HepG2 (cell line): ENCODE measurements around the gene CELF2. TPM values are rescaled to one million over a fixed set of nuclear protein-coding genes. Genes with fewer than 3 reads are reported as not detected.

Source experiments
- ATAC-seq: fragments of 200-7000 bp; cut with Tn5 transposase; 3 replicates; pipeline ENCODE4 v1.9.1; 2020; ENCODE audit warnings: mild to moderate bottlenecking, moderate library complexity
- BruUV-seq: library from RNA; stranded (reverse); fragments of 400-500 nt; replicated peaks from 2 replicates; lab custom pipeline; 2021; lab: Mats Ljungman, UMichigan
- CTCF ChIA-PET: fragments of 300-600 bp; formaldehyde crosslinking; extraction: SDS; loops from one replicate; lab custom pipeline; 2021; ENCODE audit warnings: low total read pairs, inconsistent platforms, low intra/inter-chr PET ratio; lab: Yijun Ruan, JAX
- POLR2A ChIA-PET: fragments of 350-600 bp; sonication (Branson Sonifier 250); formaldehyde crosslinking; loops from one replicate; lab custom pipeline; 2020; ENCODE audit warnings: antibody characterized with exemption, inconsistent platforms; lab: Yijun Ruan, JAX
- DNase-seq: peaks from one replicate; pipeline ENCODE4 v3.0.0-alpha.2; 2015; ENCODE audit warnings: low spot score
- FAIRE-seq: peaks from 3 replicates; lab custom pipeline; 2011; peaks lifted over from hg19 to GRCh38; lab: Jason Lieb, UNC
- H2AFZ ChIP-seq: one replicate; pipeline ENCODE4 v1.6.1; 2011; ENCODE audit warnings: low read length, inconsistent platforms
- H3K27ac ChIP-seq: fragments of 300-600 bp; 3 replicates; pipeline ENCODE4 v1.8.0; 2011; ENCODE audit warnings: mixed run types, mild to moderate bottlenecking, mixed read lengths, low read length, inconsistent platforms; ENCODE audit not compliant: insufficient read depth; ENCODE audit errors: extremely low read length
- H3K27me3 ChIP-seq, 2 experiments: fragments of 200-600 bp in 1 of 2; 2 replicates in 1 of 2; 3 replicates in 1 of 2; pipeline versions ENCODE4 v1.6.0 to v1.8.0; 2011; ENCODE audit warnings: low read length in 2 of 2, mild to moderate bottlenecking in 2 of 2, moderate library complexity in 2 of 2, inconsistent platforms in 1 of 2; ENCODE audit not compliant: insufficient read depth in 2 of 2, control insufficient read depth in 1 of 2
- H3K36me3 ChIP-seq, 2 experiments: fragments of 200-600 bp in 1 of 2; replicated peaks in 1 of 2; 2 replicates in 1 of 2; 3 replicates in 1 of 2; pipeline versions ENCODE4 v1.5.1 to v1.8.0; 2011; ENCODE audit warnings: low read length in 2 of 2, inconsistent platforms in 1 of 2; ENCODE audit not compliant: insufficient read depth in 2 of 2, control insufficient read depth in 1 of 2
- H3K4me1 ChIP-seq: 2 replicates; pipeline ENCODE4 v1.5.1; 2012; ENCODE audit warnings: low read length, inconsistent platforms; ENCODE audit not compliant: insufficient read depth
- H3K4me2 ChIP-seq: 2 replicates; pipeline ENCODE4 v1.6.0; 2011; ENCODE audit warnings: low read depth, low read length, inconsistent platforms
- H3K4me3 ChIP-seq, 3 experiments: fragments of 200-600 bp in 1 of 3; sonication (generic), shearing (Covaris generic) in 1 of 3; replicated peaks in 1 of 3; 2 replicates each; pipeline ENCODE4 v1.5.1; 2011 to 2016; ENCODE audit warnings: low read length in 3 of 3, inconsistent platforms in 2 of 3, low read depth in 2 of 3, mild to moderate bottlenecking in 2 of 3, control low read depth in 1 of 3, mixed read lengths in 1 of 3; ENCODE audit not compliant: insufficient read depth in 1 of 3
- H3K79me2 ChIP-seq: one replicate; pipeline ENCODE4 v1.6.1; 2011; ENCODE audit warnings: low read length, inconsistent platforms; ENCODE audit not compliant: insufficient read depth
- H3K9ac ChIP-seq: 2 replicates; pipeline ENCODE4 v1.6.0; 2011; ENCODE audit warnings: mild to moderate bottlenecking, low read depth, low read length, inconsistent platforms; ENCODE audit not compliant: insufficient read depth
- H3K9me3 ChIP-seq: 2 replicates; pipeline ENCODE4 v1.5.1; 2012; ENCODE audit warnings: mild to moderate bottlenecking, low read length
- H4K20me1 ChIP-seq: 2 replicates; pipeline ENCODE4 v1.6.0; 2011; ENCODE audit warnings: inconsistent platforms, mild to moderate bottlenecking, low read length, moderate library complexity; ENCODE audit not compliant: insufficient read depth
- BORCS8-MEF2B ChIP-seq: sonication (generic); formaldehyde crosslinking; IDR thresholded peaks from 2 replicates; pipeline ENCODE4 v1.8.0; 2022; ENCODE audit warnings: mild to moderate bottlenecking, missing genetic modification reagents
- CC2D1A ChIP-seq: sonication (generic); formaldehyde crosslinking; IDR thresholded peaks from 2 replicates; pipeline ENCODE4 v1.8.1; 2023; ENCODE audit warnings: mild to moderate bottlenecking, missing genetic modification reagents
- FOXM1 ChIP-seq: sonication (generic); formaldehyde crosslinking; IDR thresholded peaks from 2 replicates; pipeline ENCODE4 v1.5.0; 2020; ENCODE audit warnings: missing genetic modification reagents
- GTF3A ChIP-seq: sonication (generic); formaldehyde crosslinking; conservative IDR thresholded peaks from 2 replicates; pipeline ENCODE4 v1.4.0; 2020; ENCODE audit warnings: mild to moderate bottlenecking, missing genetic modification reagents
- LRRFIP1 ChIP-seq: sonication (generic); formaldehyde crosslinking; conservative IDR thresholded peaks from 2 replicates; pipeline ENCODE4 v1.4.0; 2020; ENCODE audit warnings: missing genetic modification reagents
- ZBTB39 ChIP-seq: sonication (generic); formaldehyde crosslinking; IDR thresholded peaks from 2 replicates; pipeline ENCODE4 v1.5.0; 2020; ENCODE audit warnings: missing genetic modification reagents
- ZBTB42 ChIP-seq: sonication (generic); formaldehyde crosslinking; IDR thresholded peaks from 2 replicates; pipeline ENCODE4 v1.5.0; 2020; ENCODE audit warnings: mild to moderate bottlenecking, missing genetic modification reagents
- ZNF225 ChIP-seq: sonication (generic); formaldehyde crosslinking; IDR thresholded peaks from 2 replicates; pipeline ENCODE4 v1.4.0; 2020; ENCODE audit warnings: mild to moderate bottlenecking, missing genetic modification reagents
- ZNF234 ChIP-seq: sonication (generic); formaldehyde crosslinking; conservative IDR thresholded peaks from 2 replicates; pipeline ENCODE4 v1.5.1; 2020; ENCODE audit warnings: mild to moderate bottlenecking, missing genetic modification reagents
- ZNF556 ChIP-seq: sonication (generic); formaldehyde crosslinking; IDR thresholded peaks from 2 replicates; pipeline ENCODE4 v1.4.0; 2020; ENCODE audit warnings: mild to moderate bottlenecking, missing genetic modification reagents, borderline replicate concordance
- ZNF563 ChIP-seq: sonication (generic); formaldehyde crosslinking; IDR thresholded peaks from 2 replicates; pipeline ENCODE4 v1.8.0; 2022; ENCODE audit warnings: mild to moderate bottlenecking, moderate library complexity, missing genetic modification reagents
- WGBS: methylation state at CpG from one replicate; pipeline ENCODE4 v1.1.6; 2017; ENCODE audit warnings: low lambda C conversion rate; 5-methylcytosine and 5-hydroxymethylcytosine counted together
- in situ Hi-C: cut with HindIII; loops from 2 replicates; pipeline ENCODE4 v1.10.0; 2017; ENCODE audit warnings: low pct_unique_long_range_greater_than_20kb; ENCODE audit not compliant: extremely low pct_ligation_motif_present
- intact Hi-C: fragments of 100-400 bp; cut with micrococcal nuclease; formaldehyde crosslinking; loops from one replicate; pipeline ENCODE4 v1.10.0; 2022; ENCODE audit not compliant: unreplicated experiment
- polyA plus RNA-seq, 8 experiments: library from polyadenylated mRNA; depleted of rRNA in 3 of 8; stranded (reverse) in 7 of 8; unstranded in 1 of 8; fragments of >200 nt; fragmentation: Illumina TruSeq in 4 of 8; extraction: Trizol in 4 of 8; gene quantifications; 2 replicates each; pipeline versions ENCODE4 v1.2.1 to v1.2.3, GENCODE V29; 2011 to 2016; ENCODE audit warnings: low read depth in 4 of 8, missing spikeins in 1 of 8, mixed read lengths in 1 of 8; ENCODE audit not compliant: insufficient read depth in 1 of 8
- total RNA-seq, 5 experiments: library from RNA; depleted of rRNA; stranded (reverse); fragments of >200 nt; fragmentation: Illumina TruSeq; extraction: Trizol; gene quantifications; 2 replicates each; pipeline ENCODE4 v1.2.3, GENCODE V29; 2016; ENCODE audit warnings: low read depth in 1 of 5

CELF2 gene
- total and polyA plus RNA-seq, 2 of the 13 experiments (the other 11 are each of a cell fraction or from before 2014, with no cell fraction given) = not detected

DNA sequence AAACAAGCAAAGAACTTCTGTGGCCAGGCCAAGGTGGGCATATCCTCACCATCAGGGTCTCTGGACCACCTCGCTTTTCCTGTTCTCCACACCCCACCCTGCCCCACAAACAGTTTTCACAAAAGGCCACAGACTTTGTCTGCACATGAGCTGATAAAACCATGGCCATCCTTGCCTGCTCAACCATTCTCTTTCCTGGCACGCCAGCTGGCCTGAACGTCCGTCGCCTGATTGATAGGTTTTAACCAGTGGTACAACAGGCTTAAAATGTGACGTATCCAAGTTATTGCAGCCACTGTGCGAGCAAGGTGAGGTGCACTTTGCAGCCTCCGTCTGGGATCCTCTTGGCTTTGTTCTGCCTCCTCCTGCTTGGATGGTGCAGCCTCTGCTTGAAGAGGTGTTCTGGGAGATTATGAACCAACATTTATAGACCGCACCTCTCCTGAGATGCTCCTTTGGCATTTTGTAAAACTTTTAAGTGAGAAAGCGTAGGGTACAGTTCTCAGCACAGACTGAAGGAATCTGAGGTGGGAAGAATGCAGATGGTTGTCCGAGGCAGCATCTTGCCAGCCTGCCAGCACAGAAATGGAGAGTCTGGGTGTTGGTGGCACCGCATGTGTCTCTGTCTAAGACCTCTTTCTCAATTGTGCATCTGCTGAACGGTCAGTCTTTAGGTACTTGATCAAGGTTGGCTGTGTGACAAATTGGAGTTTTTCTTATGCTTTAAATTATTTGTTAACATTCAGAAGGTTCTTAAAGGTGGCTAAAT lies 288.3 kb downstream of the CELF2 start (continued):
- no peak for TF ChIP-seq LRRFIP1 (CRISPR knock-in tag)
- TF ChIP-seq ZBTB39 (CRISPR knock-in tag) = no peak
- TF ChIP-seq ZBTB42 (CRISPR knock-in tag) = no peak
- TF ChIP-seq CC2D1A (CRISPR knock-in tag) = no peak
- TF ChIP-seq ZNF234 (CRISPR knock-in tag) = no peak
- TF ChIP-seq BORCS8-MEF2B (CRISPR knock-in tag) = no peak
- TF ChIP-seq, all 625 proteins: peak for 0

GRCh38 chr10:11307004-11307403 lies 289.3 kb downstream of the CELF2 start:
- no peaks in the 10 kb centered on the region for H3K9me3 ChIP-seq
- TF ChIP-seq ZNF563 (CRISPR knock-in tag) (no peak), ZNF556 (CRISPR knock-in tag) (no peak), GTF3A (CRISPR knock-in tag) (no peak), FOXM1 (CRISPR knock-in tag) (no peak), ZNF225 (CRISPR knock-in tag) (no peak)
- ChIA-PET CTCF (no interaction called here), POLR2A (no interaction called here)
- FAIRE-seq = no peak
- no peak overlapping the region for H3K4me2 ChIP-seq
- 33% methylated on average over 2 of the region's 6 CpGs for WGBS
- in situ Hi-C loops = no loop called here
- BruUV-seq = no TSS peak
- H2AFZ ChIP-seq = no peak overlapping the region
- DNase-seq = no peak
- H3K79me2 ChIP-seq = no peaks in the 10 kb centered on the region
- ATAC-seq = no peak
- no peaks in the 10 kb centered on the region for H3K36me3 ChIP-seq
- no peak overlapping the region for H3K4me3 ChIP-seq
- no peak overlapping the region for H3K27ac ChIP-seq
- no peaks in the 10 kb centered on the region for H3K4me1 ChIP-seq
- no peak overlapping the region for H3K9ac ChIP-seq
- H3K27me3 ChIP-seq = peaks cover 1 to 22% of the 10 kb centered on the region in 2 experiments; a peak in 3 of 5 replicates
- intact Hi-C loops = no loop called here
- H4K20me1 ChIP-seq = no peaks in the 10 kb centered on the region
